GM21723 (cell line): Measurements from ENCODE around the gene CT45A10.
"Not testable (repeated sequence)": the region's sequence is repeated elsewhere in the genome, so short reads cannot be mapped to it uniquely, and the experiment has no call there.

ENCODE experiments used
- ATAC-seq: cut with Tn5 transposase; IDR thresholded peaks from one replicate; pipeline ENCODE4 v1.9.1; 2021; ENCODE audit warnings: mild to moderate bottlenecking, moderate library complexity; ENCODE audit not compliant: unreplicated experiment

CT45A10 gene

GRCh38 chrX:135893294-135893817, at the start of gene CT45A10, which contains the start of gene SAGE1:
TSS of gene CT45A10 (minus strand) at chrX:135893444. CDS start at chrX:135885344, 8,100 bp downstream.
TSS of gene SAGE1 (plus strand) at chrX:135893716. CDS start at chrX:135896243, 2,527 bp downstream.
- no peak for ATAC-seq

- ATAC-seq, result peak; percentile 83
Measured at GRCh38 chrX:135931644-135932487, 38.6 kb upstream of the CT45A10 start.

GRCh38 chrX:135927897-135928296, 34.7 kb upstream of the CT45A10 start:
- ATAC-seq, result no peak

- no peak for ATAC-seq
Measured at GRCh38 chrX:135923353-135923752, 30.1 kb upstream of the CT45A10 start.

- not testable (repeated sequence) for ATAC-seq
Measured at GRCh38 chrX:135920516-135920915, 27.3 kb upstream of the CT45A10 start.

GRCh38 chrX:135914404-135914803, 21.2 kb upstream of the CT45A10 start:
- no peak for ATAC-seq

- no peak for ATAC-seq
Measured at GRCh38 chrX:135910251-135910650, 17.0 kb upstream of the CT45A10 start.

- ATAC-seq, result no peak
Measured at GRCh38 chrX:135892781-135893180, 463 bp downstream of the CT45A10 start.

GRCh38 chrX:135890087-135890585, 3.1 kb downstream of the CT45A10 start:
- no peak for ATAC-seq

GRCh38 chrX:135888976-135889375, 4.3 kb downstream of the CT45A10 start:
- ATAC-seq, result not testable (repeated sequence)

GRCh38 chrX:135888230-135888629, 5.0 kb downstream of the CT45A10 start:
- not testable (repeated sequence) for ATAC-seq

- not testable (repeated sequence) for ATAC-seq
Measured at GRCh38 chrX:135882741-135883140, 10.5 kb downstream of the CT45A10 start.

GRCh38 chrX:135871712-135872111, 21.5 kb downstream of the CT45A10 start, which contains the start of gene CT45A9:
TSS of gene CT45A9 (minus strand) at chrX:135871812. CDS start at chrX:135868061, 3,751 bp downstream.
- not testable (repeated sequence) for ATAC-seq

GRCh38 chrX:135854438-135854837, 38.8 kb downstream of the CT45A10 start, which contains the start of gene CT45A8:
TSS of gene CT45A8 (minus strand) at chrX:135854538. CDS start at chrX:135850783, 3,755 bp downstream.
- not testable (repeated sequence) for ATAC-seq

GRCh38 chrX:135837180-135837579, 56.1 kb downstream of the CT45A10 start, which contains the start of gene CT45A7:
TSS of gene CT45A7 (minus strand) at chrX:135837280. CDS start at chrX:135833533, 3,747 bp downstream.
- not testable (repeated sequence) for ATAC-seq
